Measurements from ENCODE around the gene CLN3.
"Not testable (repeated sequence)": the region's sequence is repeated elsewhere in the genome, so short reads cannot be mapped to it uniquely, and the experiment has no call there.

The CLN3 gene

DNA sequence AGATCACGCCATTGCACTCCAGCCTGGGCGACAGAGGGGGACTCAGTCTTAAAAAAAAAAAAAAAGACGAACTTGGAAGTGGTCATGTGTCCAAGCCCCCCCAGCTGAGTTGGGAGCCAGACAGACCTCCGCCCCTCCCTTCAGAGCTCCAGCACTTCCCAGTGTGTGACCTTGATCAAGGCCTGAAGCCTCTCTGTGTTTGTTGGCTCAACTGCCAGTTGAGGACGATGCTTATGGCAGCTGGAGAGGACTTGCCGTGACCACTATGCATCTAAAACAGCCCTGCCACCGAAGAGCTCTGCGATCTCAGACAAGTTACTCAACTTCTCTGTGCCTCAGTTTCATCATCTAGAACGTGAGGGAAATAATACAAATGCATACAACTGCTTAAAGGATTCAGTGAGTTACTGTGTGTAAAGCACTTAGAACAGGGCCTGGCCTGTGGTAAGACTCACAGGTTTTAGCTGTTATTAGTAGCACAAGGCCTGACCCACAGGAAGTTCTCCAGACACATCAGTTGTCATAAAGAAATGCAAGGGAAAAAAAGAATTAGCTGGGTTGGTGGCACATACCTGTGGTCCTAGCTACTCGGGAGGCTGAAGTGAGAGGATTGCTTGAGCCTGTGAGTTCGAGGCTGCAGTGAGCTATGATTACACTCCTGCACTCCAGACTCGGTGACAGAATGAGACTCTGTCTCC is 21.8 kb upstream of the CLN3 start:
- no peak for DNase-seq (ENCODE audit: low read depth)

DNA sequence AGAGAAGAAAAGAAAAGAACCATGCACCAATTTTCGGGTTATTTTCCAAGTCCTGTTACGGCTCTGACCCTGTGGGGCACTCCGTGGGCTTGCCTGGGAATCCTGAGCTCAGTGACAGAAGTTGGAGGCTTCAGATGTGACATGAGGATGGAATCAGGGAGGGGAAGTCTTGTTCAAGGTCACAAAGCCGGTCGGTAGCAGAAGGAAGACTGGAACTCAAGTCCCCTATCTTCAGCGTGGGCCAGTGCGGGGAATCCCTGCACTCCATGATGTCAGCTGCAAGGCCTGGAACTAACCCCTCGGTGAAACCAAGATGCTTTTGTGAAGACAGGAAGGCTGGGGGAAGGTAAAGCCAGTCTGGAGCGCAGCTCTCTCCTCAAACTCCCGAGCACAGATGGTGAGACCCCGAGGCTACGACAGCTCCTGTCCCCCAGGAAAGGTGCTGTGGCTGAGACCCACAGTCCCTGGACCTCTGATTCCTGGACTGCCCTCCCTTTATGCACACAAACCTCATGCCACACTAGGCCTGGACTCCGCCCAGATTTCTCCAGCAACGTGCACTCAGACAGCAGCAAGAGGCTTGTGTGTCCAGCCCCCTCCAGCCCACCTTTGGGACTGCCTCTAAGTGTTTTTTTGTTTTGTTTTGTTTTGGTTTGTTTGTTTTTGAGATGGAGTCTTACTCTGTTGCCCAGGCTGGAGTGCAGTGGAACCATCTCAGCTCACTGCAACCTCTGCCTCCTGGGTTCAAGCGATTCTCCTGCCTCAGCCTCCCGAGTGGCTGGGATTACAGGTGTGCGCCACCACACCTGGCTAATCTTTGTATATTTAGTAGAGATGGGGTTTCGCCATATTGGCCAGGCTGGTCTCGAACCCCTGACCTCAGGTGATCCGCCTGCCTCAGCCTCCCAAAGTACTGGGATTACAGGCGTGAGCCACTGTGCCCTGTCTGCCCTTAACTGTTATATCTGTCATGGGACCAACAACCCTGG is 20.2 kb upstream of the CLN3 start:
- DNase-seq (ENCODE audit: low read depth): no peak

DNA sequence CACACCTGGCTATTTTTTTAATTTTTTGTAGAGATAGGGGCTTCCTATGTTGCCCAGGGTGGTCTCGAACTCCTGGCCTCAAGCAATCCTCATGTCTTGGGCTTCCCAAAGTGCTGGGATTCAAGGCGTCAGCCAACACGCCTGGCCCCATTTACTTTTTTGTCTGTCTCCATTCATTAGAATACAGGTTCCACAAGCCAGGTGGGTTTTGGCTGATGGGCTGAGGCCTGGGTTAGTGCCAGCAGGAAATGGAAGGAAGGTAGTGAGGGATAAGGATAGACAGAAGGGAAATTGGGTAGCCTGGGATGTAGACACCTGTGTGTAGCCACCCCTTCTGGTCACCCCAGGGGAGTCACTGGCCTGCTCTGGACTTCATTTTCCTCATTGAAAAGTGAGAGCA is 19.2 kb upstream of the CLN3 start:
- no peak for DNase-seq (ENCODE audit: low read depth)

DNA sequence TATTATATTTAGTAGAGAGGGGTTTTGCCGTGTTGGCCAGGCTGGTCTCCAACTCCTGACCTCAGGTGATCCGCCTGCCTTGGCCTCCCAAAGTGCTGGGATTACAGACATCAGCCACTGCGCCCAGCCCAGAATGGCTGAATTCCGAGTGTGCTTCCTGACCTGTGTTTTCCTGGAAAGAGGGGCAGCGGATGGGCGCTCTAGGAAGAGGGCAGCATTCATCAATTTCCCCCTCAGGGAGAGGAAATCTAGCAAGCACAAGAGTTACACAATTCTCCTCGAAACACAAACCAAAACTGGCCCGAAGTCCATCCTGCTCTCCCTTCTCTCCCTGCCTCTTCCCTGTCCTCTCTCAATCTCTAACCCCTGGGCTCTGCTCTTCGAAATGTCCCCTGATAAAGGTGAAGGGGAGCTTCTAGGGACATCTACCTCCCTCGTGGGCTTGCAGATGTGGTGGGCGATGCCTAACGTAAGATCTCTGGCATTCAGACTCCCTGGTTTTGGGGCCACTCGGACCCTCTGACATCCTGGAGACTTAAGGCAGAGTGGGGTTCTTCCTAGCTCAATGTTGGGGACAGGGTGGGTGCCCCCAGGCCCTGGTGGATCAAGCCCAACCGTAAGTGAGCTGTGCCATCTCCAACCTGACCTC is 13.7 kb upstream of the CLN3 start:
- no peak for DNase-seq (ENCODE audit: low read depth)

DNA sequence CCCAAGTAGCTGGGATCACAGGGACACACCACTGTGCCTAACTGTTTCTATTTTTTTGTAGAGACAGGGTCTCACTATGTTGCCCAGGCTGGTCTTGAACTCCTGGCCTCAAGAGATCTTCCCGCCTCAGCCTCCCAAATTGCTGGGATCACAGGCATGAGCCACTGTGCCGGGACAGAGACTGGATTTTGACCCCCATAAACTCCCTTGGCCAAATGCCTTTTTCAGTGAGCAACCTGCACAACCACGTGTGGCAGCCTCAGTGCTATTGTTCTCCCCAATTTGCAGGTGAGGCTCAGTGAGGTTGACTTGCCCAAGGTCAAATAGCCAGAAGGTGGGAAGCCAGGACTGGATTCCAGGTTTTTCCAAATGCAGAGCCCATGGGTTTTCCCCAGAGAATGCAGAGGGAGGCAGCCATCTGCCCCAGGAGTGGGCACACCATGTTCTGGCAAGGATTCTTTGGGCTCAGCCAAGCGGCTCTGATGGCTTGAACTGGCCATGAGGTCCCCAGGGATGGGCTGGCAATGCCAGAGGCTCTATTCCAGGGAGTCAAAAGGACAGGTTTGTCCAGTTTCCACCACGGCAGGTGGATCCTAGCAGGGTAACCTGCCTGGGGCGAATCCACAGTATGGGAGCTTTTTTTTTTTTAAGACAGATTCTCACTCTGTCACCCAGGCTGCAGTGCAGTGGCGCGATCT is 13.0 kb upstream of the CLN3 start:
- DNase-seq (ENCODE audit: low read depth): no peak

DNA sequence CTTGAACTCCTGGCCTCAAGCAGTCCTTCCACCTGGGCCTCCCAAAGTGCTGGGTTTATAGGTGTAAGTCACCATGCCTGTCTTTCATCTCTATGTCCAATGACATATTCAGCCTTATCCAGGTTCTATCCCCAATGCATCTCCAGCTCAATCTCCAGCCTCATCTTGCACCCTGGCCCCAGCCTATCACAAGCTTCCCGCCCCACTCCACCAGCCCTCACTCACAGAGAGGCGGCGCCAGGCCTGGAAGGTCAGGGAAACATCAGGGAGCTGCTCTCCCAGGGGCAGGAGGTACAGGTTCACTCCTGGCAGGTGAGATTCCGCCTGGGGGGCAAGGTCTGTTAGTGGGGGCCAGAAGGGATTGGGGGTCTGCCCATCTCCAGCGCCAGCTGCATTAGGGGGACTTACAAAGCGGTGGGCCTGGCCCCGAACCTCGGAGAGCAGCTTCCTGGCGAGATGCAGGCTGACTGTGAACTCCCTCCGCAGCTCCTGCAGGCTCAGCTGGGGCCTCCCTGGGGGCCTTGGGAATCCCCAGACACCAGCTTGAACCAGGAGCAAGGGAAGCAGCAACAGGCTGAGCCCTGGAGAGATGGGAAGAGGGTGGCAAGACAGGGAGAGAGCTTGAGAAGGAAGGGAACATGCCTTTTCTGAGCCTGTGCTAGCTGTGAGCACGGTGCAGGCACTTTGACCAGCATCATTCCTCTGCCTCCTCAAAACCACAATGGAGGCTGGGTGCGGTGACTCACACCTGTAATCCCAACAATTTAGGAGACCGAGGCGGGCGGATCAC is 11.8 kb upstream of the CLN3 start:
- DNase-seq (ENCODE audit: low read depth): no peak

DNA sequence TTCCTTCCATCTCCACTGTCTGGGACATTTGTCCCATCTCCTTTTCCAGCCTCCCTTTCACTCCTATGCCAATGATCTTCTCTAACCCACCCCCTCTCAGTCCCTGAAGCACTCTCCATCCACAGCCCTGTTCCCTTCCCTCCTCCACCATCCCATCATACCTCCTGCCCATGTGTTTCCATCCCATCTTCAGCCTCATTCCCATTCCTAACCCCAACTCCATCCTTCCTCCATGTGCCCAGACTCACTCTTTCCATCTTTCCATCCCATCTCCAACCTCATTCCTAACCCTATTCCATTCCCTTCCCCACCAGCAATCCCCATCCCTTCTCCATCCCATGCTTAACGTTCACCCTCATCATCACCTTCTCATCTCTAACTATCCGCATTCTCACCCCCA is 10.4 kb upstream of the CLN3 start:
- DNase-seq (ENCODE audit: low read depth): no peak

DNA sequence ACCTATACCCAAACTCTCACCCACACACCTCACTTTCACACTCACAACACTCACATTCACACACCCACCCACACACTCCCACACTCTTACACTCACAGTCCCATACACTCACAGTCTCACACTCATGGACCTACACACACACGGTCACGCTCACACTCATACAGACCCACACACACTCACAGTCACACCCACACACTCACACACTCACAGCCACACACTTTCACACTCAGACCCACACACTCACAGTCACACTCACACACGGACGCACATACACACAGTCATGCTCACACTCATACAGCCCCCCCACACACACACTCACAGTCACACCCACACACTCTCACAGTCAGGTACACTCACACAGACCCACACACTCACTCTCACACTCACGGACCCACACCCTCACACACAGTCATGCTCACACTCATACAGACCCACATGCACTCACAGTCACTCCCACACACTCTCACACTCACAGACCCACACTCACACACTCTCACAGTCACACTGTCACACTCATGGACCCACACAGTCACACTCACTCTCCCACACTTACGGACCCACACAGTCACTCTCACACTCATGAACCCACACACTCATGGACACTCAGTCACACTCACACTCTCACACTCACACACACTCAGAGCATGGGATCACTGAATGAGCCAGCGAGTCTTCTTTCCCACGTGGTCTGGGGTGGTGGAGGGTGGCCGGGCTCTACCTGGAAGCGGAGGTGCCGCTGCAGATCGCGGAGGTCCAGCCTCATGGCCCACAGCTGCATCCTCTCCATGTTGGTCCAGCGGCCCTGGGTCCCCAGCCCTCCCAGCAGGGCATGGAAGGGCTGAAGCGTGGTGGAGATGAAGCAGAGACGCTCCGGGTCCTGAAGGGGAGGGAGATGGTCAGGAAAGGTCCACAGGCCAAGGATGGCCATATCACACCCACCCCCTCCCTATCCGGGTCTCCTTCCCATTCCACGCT is 9.7 kb upstream of the CLN3 start:
- DNase-seq (ENCODE audit: low read depth): no peak

DNA sequence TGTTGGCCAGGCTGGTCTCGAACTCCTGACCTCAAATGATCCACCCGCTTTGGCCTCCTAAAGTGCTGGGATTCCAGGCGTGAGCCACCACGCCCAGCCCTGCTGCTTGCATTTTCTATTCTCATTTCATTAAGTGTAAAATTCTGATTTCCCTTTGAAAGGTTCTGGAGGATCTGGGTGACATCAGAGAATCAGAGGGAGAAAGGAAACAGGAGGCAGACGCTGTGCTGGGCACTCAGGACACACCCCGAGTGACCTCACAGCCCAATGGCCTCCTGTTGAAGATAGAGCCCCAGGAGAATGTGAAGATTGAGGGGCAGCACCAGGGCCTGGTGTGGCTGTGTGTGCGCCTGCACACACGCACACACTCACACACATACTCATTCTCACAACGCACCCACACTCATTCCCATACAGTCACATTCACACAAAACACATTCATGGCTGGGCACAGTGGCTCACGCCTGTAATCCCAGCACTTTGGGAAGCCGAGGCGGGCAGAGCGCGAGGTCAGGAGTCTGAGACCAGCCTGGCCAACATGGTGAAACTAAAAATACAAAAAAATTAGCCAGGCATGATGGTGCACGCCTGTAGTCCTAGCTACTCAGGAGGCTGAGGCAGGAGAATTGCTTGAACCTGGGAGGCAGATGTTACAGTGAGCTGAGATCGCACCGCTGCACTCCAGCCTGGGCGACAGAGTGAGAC is 8.8 kb upstream of the CLN3 start:
- DNase-seq (ENCODE audit: low read depth): not testable (repeated sequence)

DNA sequence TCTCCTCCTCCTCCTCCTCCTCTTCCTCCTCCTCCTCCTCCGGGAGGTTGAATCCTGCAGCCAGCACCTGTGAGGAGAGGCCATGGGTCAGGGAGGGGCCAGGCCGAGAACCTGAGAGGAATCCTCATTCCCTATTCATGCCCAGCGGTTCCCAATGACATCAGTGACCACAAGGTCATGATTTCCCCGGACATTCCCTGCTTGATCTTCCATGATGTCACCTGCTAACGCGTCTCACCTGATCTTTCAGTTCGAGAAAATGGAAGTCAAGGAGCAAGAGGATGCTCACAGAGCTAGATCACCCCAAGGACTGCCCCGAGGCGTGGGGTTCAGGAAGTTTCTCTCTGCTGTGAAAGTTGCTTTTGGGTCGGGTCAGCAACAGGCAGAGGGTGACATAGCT is 8.0 kb upstream of the CLN3 start:
- DNase-seq (ENCODE audit: low read depth): no peak

DNA sequence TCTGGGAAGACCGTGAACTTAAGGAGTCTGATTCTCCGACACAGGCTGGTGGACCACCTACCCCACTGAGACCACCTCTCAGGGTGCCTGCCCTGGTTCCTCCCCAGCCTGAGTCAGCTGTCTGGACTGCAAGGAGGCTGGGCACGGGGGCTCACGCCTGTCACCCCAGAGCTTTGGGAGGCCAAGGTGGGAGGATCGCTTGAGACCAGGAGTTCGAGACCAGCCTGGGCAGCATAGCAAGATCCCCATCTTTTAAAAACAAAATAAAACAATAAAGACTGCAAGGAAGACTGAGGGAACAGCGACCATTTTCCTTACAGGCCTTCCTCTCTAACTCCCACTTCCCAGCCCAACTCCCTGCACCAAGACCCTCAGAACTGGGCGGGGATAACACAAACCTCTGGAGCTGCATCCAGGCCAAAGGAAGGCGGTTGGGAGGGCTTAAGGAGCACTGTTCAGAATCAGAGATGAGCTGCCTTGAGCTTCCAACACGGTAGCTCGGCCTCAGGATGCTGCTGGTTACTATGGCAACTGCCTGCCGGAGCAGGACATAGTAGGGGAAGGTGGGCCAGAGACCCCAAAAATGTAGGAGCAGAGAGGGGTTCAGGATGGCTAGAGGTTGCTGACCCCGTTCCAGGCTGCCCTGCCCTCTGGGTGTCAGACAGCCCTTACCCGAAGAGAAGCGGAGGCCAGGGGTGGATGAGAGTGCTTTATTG is 7.0 kb upstream of the CLN3 start:
- no peak for DNase-seq (ENCODE audit: low read depth)

DNA sequence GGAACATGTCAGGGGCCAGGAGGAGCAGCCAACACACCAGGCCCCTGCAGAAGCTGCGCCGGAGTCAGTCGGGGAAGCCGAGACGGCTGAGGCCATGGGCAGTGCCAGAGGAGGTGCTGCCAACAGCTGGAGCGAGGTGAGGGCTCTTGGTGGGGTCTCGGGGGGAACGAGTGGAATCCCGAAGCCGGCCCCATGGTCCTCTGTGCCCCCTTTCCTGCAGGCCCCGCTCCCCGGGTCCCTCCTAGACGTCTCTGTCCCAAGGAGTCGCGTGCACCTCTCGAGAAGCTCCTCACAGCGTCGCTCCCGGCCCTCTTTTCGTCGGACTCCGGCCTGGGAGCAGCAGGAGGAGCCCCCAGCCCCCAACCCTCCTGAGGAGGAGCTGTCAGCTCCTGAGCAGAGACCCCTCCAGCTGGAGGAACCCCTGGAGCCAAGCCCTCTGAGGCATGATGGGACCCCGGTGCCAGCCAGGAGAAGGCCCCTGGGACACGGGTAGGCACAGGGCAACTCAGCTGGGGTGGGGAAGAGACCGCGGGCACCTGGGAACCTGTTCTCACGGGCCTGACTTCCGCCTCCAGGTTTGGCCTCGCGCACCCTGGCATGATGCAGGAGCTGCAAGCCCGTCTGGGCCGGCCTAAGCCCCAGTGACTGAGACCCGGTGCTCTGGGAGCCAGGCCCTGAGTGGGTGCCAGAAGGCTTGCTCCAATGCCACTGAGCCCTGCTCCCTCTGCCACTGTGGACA is 6.2 kb upstream of the CLN3 start:
- DNase-seq (ENCODE audit: low read depth): no peak

DNA sequence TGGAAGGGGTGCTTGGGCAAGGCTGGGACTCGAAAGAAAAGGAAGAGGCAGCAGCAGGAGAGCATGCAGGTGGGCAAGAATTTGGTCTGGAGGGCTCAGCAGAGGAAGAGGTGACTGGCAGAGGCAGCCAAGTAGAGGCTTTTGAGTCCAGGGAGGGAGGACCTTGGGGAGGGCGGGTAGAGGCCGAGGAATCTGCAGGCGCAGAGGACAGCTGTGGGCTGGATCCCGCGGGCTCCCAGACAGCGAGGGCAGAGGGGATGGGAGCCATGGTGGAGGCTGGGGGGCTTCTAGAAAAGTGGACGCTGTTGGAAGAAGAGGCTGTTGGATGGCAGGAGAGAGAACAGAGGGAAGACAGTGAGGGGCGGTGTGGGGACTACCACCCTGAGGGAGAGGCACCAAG is 5.5 kb upstream of the CLN3 start:
- DNase-seq (ENCODE audit: low read depth): no peak

DNA sequence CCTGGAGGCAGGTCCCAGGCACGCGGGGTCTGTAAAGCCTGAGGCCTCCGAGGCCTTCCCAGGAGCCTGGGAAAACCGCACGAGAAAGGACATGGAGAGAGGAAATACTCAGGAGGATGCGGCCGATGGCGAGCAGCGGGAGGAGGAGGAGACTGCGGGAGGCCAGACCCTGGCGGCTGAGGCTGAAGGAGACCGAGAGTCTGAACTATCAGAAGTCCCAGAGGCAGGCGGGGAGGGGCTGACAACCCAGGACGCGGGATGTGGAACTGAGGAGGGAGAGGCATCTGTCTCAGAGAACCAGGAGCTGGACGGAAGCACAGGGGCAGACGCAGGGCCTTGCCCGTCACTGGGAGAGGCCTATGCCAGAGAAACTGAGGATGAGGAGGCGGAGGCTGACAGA is 5.0 kb upstream of the CLN3 start:
- no peak for DNase-seq (ENCODE audit: low read depth)

DNA sequence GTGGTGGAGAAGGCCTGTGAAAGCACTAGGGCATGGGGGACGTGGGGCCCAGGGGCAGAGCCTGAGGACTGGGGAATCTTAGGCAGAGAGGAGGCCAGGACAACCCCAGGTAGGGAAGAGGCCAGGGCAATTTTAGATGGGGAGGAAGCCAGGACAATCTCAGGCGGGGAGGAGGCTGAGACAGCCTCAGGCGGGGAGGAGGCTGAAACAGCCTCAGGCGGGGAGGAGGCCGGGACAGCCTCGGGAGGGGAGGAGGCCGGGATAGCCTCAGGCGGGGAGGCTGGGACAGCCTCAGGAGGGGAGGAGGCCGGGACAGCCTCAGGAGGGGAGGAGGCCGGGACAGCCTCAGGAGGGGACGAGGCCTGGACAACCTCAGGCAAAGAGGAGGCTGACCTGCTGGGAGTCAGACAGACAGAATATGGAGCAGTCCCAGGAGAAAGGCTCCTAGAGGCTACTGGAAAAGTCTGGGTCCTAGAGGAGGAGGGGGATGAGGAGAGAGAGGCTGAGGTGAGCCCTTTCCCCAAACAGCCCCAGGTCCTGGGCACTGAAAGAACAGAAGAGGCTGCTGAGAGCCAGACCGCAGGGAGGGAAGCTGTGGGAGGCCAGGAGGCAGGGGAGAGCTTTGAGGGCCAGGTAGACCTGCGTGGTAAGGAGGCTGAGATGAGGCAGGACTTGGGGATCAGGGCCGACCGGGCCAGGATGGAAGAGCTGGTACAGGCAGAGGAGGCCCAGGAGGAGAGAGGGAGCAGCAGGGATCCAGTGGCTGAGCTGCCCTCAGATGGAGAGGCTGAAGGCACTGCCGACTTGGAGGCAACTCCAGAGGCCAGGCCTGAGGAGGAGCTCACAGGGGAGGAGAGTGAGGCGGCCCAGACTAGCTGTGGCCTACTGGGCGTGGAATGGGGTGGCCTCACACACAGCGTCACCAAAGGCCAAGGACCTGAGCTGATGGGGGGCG is 4.2 kb upstream of the CLN3 start:
- no peak for DNase-seq (ENCODE audit: low read depth)

DNA sequence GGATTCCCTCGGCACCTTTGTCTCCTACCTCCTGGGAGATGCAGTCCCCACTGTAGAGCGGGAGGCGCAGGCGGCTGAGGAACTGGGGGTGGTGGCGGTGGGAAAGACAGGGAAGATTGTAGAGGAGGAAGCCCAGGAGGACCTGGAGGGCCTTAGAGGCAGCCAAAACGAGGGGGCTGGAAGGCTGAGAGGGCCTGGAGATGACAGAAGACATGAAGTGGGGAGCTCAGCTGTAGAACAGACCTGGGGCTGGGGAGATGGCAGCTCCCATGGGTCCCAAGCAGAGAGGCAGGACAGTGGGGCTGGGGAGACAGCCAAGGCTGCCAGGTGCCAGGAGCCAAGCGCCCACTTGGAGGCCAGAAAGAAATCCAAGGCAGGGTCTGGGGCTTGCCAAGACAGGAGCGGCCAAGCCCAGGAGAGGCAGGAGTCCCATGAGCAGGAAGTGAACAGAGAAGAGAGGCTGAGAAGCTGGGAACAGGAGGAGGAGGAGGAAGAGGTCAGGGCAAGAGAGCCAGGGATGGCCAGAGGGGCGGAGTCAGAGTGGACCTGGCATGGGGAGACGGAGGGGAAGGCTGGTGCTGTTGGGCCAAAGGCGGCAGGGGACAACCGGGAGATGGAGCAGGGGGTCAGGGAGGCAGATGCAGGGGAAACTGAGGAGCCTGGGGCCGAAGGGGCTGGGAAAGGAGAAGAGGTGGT is 3.4 kb upstream of the CLN3 start:
- no peak for DNase-seq (ENCODE audit: low read depth)
